Adrenal gland (tissue), 12 donors: ENCODE measurements around the gene EMX1. TPM values are rescaled to one million over a fixed set of nuclear protein-coding genes. Genes with fewer than 3 reads are reported as not detected.

Experiments
- DNase-seq, 7 donors: peaks; one replicate each; pipeline ENCODE4 v3.0.0-alpha.2; 2019 to 2020
- H3K27ac ChIP-seq, 5 donors: fragments of 200-600 bp; sonication (generic) in 4 of 5; 1 replicate in 3 of 5; 2 replicates in 2 of 5; pipeline versions ENCODE4 v1.5.1 to v1.8.0; 2016 to 2020; ENCODE audit warnings: mild to moderate bottlenecking in 1 of 5
- H3K27me3 ChIP-seq: fragments of 200-600 bp; 2 replicates; pipeline ENCODE4 v1.8.0; 2021
- H3K36me3 ChIP-seq, 2 donors: fragments of 200-600 bp; replicated peaks in 1 of 2; 1 replicate in 1 of 2; 2 replicates in 1 of 2; pipeline versions ENCODE4 v1.5.1 to v1.8.0; 2018 to 2022
- H3K4me1 ChIP-seq, 2 donors: fragments of 200-600 bp; replicated peaks in 1 of 2; 1 replicate in 1 of 2; 2 replicates in 1 of 2; pipeline versions ENCODE4 v1.5.1 to v1.8.0; 2018 to 2021
- H3K4me3 ChIP-seq, 4 donors: fragments of 200-600 bp; sonication (generic) in 3 of 4; one replicate each; pipeline ENCODE4 v1.5.1; 2016 to 2018
- H3K9me3 ChIP-seq, 3 donors: fragments of 200-600 bp; sonication (generic) in 1 of 3; replicated peaks in 1 of 3; 1 replicate in 2 of 3; 2 replicates in 1 of 3; pipeline versions ENCODE4 v1.5.1 to v1.8.0; 2016 to 2021
- POLR2A ChIP-seq, 2 donors: fragments of 450-650 bp; IDR thresholded peaks; one replicate each; pipeline ENCODE4 v1.6.1; 2017; ENCODE audit warnings: antibody characterized with exemption in 2 of 2, mild to moderate bottlenecking in 2 of 2, moderate library complexity in 1 of 2
- WGBS, 4 donors: extraction: QIAGEN DNeasy Blood & Tissue Kit in 2 of 4; methylation state at CpG; one replicate each; pipeline versions ENCODE4 v1.1.5 to v1.1.7; 2013 to 2017; 5-methylcytosine and 5-hydroxymethylcytosine counted together
- intact Hi-C, 2 donors: fragments of 100-400 bp; cut with DNase I; formaldehyde crosslinking; loops; one replicate each; pipeline versions ENCODE4 v1.14.1 to v1.15.0; 2022 to 2023
- polyA plus RNA-seq, 3 donors: library from polyadenylated mRNA; stranded (reverse); fragments of 200-250 nt in 2 of 3; fragments of 350-450 nt in 1 of 3; fragmentation: Illumina TruSeq in 1 of 3; extraction: RNeasy Lipid Tissue Mini Kit (QIAGEN cat#74804) in 1 of 3; gene quantifications; one replicate each; pipeline ENCODE4 v1.2.3, GENCODE V29; 2013 to 2014
- total RNA-seq, 9 donors: library from RNA; depleted of rRNA in 4 of 9; stranded (reverse); fragments of >200 nt in 4 of 9; fragments of 120-200 nt in 1 of 9; fragmentation: NEBNext Ultra II Directional in 1 of 9; extraction: Animal tissue kit (Norgen Biotek cat#: 25700) in 1 of 9; gene quantifications; one replicate each; pipeline versions ENCODE4 v1.1.0 to v1.2.4, GENCODE V29; 2013 to 2023
- TF ChIP-seq, protein P1 (sequence below), 6 experiments: fragments of 450-650 bp in 4 of 6; fragments of 200-600 bp in 2 of 6; sonication (generic) in 1 of 6; IDR thresholded peaks; 1 replicate in 5 of 6; 2 replicates in 1 of 6; pipeline versions ENCODE4 v1.5.1 to v1.8.0; 2016 to 2021; ENCODE audit warnings: antibody characterized with exemption in 6 of 6, mild to moderate bottlenecking in 2 of 6, moderate library complexity in 1 of 6
- donor health status: healthy with polysubstance abuse.
- donor health status: Bipolar disorder and iron deficiency.
- donor health status: DM: yes; HTN: yes; CAD: no.
- donor health status: DM: no; HTN: no; CAD: no.
- donor health status: DM: no; HTN: no; CAD: no.
- donor health status: DM: yes; HTN: yes; CAD: no.

EMX1 gene
- total and polyA plus RNA-seq, 12 donors, result 0.10 to 0.15 TPM; not detected in 10

GRCh38 chr2:72916743-72917137, 579 bp upstream of the EMX1 start:
- Histone ChIP-seq H3K36me3 (no peaks in the 10 kb centered on the region), H3K9me3 (no peaks in the 10 kb centered on the region), H3K27me3 (peaks cover 98% of the 10 kb centered on the region), H3K4me3 (peak overlapping the region in 1 of 4 donors; percentile 54), H3K27ac (no peak overlapping the region), H3K4me1 (peaks cover 27 to 48% of the 10 kb centered on the region in 2 donors)
- peak in 2 of 7 donors; percentile 15 to 37 for DNase-seq
- 1 to 4% (median 2%) methylated on average over 10 to 29 of the region's 29 CpGs for WGBS, 4 donors
- TF ChIP-seq, protein P1, sequence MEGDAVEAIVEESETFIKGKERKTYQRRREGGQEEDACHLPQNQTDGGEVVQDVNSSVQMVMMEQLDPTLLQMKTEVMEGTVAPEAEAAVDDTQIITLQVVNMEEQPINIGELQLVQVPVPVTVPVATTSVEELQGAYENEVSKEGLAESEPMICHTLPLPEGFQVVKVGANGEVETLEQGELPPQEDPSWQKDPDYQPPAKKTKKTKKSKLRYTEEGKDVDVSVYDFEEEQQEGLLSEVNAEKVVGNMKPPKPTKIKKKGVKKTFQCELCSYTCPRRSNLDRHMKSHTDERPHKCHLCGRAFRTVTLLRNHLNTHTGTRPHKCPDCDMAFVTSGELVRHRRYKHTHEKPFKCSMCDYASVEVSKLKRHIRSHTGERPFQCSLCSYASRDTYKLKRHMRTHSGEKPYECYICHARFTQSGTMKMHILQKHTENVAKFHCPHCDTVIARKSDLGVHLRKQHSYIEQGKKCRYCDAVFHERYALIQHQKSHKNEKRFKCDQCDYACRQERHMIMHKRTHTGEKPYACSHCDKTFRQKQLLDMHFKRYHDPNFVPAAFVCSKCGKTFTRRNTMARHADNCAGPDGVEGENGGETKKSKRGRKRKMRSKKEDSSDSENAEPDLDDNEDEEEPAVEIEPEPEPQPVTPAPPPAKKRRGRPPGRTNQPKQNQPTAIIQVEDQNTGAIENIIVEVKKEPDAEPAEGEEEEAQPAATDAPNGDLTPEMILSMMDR (IDR thresholded peaks at IDR 0.05), result no peak
- no peak for TF ChIP-seq POLR2A (IDR thresholded peaks at IDR 0.05)
- intact Hi-C loops, result no loop called here

DNA sequence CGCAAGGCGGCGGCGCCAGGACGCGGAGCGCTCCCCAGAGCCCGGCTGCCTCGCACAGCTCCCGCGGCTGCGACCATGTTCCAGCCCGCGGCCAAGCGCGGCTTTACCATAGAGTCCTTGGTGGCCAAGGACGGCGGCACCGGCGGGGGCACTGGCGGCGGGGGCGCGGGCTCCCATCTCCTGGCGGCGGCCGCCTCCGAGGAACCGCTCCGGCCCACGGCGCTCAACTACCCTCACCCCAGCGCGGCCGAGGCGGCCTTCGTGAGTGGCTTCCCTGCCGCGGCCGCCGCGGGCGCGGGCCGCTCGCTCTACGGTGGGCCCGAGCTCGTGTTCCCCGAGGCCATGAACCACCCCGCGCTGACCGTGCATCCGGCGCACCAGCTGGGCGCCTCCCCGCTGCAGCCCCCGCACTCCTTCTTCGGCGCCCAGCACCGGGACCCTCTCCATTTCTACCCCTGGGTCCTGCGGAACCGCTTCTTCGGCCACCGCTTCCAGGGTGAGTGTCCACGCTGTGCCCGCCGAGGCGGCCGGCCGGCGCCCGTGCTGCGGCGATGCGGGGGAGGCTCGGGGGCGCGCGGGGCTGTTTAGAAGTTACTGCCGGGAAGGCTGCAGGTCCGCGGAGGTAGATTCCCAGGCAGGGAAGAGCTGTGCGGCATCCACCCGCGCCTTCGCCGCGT, 696 bp downstream of the EMX1 start:
- H3K27me3 ChIP-seq, result peaks cover 98% of the 10 kb centered on the region
- DNase-seq, result peak in 2 of 7 donors; percentile 14 to 24
- WGBS, 4 donors, result 1 to 4% (median 2%) methylated on average over 9 to 89 of the region's 89 CpGs

GRCh38 chr2:72919414-72920317, 2.3 kb downstream of the EMX1 start:
- peak overlapping the region in 1 of 4 donors; percentile 18 for H3K4me3 ChIP-seq
- no peak overlapping the region for H3K27ac ChIP-seq
- TF ChIP-seq POLR2A (IDR thresholded peaks at IDR 0.05), result no peak
- TF ChIP-seq, protein P1 (IDR thresholded peaks at IDR 0.05), result no peak
- H3K36me3 ChIP-seq, result no peaks in the 10 kb centered on the region
- intact Hi-C loops, result no loop called here
- DNase-seq, result peak in 1 of 7 donors; percentile 12
- peaks cover 98% of the 10 kb centered on the region for H3K27me3 ChIP-seq
- H3K4me1 ChIP-seq, result peaks cover 27 to 57% of the 10 kb centered on the region in 2 donors
- no peaks in the 10 kb centered on the region for H3K9me3 ChIP-seq
- WGBS, 4 donors, result 8 to 23% (median 14%) methylated on average over 19 to 48 of the region's 48 CpGs

More for the DNA sequence above, 696 bp downstream of the EMX1 start:
- H3K36me3 ChIP-seq, result no peaks in the 10 kb centered on the region
- no peak overlapping the region for H3K27ac ChIP-seq
- peak overlapping the region in 1 of 4 donors; percentile 54 for H3K4me3 ChIP-seq
- intact Hi-C loops, result no loop called here
- H3K9me3 ChIP-seq, result no peaks in the 10 kb centered on the region
- H3K4me1 ChIP-seq, result peaks cover 27 to 48% of the 10 kb centered on the region in 2 donors
- TF ChIP-seq, protein P1 (IDR thresholded peaks at IDR 0.05), result no peak
- no peak for TF ChIP-seq POLR2A (IDR thresholded peaks at IDR 0.05)
